ENCODE measurements around the gene EMC7. TPM values are rescaled to one million over a fixed set of nuclear protein-coding genes. Genes with fewer than 3 reads are reported as not detected.

EMC7 gene
- total RNA-seq, 2 donors from 2014 or later: 27.4 to 27.8 TPM

DNA sequence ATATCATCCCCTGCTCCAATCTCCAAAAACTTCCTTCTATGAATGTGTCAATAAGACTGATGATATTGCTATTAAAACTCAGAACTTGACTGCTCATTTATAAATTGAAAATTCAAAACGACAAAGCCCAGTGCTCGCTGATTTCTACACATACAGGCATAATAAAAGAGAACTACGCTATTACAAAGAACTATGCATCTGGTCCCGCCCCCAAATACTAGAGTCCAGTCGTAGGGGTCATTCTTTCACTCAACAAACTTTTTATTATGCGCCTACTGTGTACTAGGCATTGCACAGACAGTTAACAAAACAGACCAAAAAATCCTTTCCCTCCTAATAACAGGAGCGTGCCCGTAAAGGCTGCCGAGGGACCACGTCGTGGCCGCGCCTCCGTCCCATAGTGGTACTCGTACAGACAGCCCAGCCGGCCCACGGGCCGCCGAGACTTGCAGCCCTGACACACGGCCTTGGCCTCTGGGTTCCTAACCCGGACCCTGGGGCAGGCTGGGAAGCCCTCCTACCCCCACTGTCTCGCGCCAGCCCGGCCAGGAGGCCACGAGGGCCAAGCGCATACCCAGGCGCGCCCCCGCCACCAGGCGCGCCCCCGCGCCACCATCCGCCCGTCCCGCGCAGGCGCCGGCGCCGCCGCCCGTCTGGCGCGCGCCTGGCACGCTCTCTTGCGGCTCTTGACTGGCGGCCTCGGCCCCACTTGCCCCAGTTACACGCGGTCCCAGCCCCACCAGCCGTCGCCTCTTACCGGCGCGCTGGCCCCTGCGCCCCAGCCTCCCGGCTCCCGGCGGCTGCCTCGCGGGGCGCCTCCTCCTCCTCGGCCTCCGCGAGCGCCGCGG is 63.4 kb downstream of the EMC7 start:
- TF ChIP-seq CTCF (IDR thresholded peaks at IDR 0.05): no peak
- peak; percentile 41 to 53 (median 45) for TF ChIP-seq POLR2A (IDR thresholded peaks at IDR 0.05)
- H3K36me3 ChIP-seq (replicated peaks in 1 of 2; ENCODE audit: insufficient read depth in 1 of 2, low read depth in 2 of 2): no peaks in the 10 kb centered on the region
- 1 to 2% methylated on average over 6 to 64 of the region's 70 CpGs for WGBS, 2 donors
- H3K4me1 ChIP-seq: peaks cover 10% of the 10 kb centered on the region
- H3K27ac ChIP-seq: peak overlapping the region; percentile 75 to 95 (median 88)
- DNase-seq (peak; percentile 76 to 87 (median 81)), ATAC-seq (peak; percentile 93)
- intact Hi-C loops (cut with DNase I): no loop called here
- no peaks in the 10 kb centered on the region for H3K27me3 ChIP-seq
- H3K4me3 ChIP-seq: peak overlapping the region; percentile 80 to 81
- H3K9me3 ChIP-seq: no peaks in the 10 kb centered on the region

Other genes starting within 250 kb of the EMC7 start
- gene CHRM5, start 133.4 kb downstream of the EMC7 start, total RNA-seq: not detected
- 10 to 100 TPM; 10.5 to 12.2 TPM for gene AVEN, start 62.7 kb downstream of the EMC7 start, total RNA-seq
- 1 to 10 TPM; 1.0 to 4.6 TPM for gene PGBD4, start 221 bp upstream of the EMC7 start, total RNA-seq
- 10 to 100 TPM; 45.8 to 50.3 TPM for gene KATNBL1, start 108.2 kb upstream of the EMC7 start, total RNA-seq
- gene EMC4, start 123.2 kb upstream of the EMC7 start, total RNA-seq: 10 to 100 TPM; 46.5 to 52.9 TPM
- gene SLC12A6, start 235.9 kb upstream of the EMC7 start, total RNA-seq: 10 to 100 TPM; 15.0 to 16.2 TPM
- 10 to 100 TPM; 25.7 to 32.4 TPM for gene NOP10, start 241.3 kb upstream of the EMC7 start, total RNA-seq
- gene NUTM1, start 241.5 kb upstream of the EMC7 start, total RNA-seq: not detected

Measured in body of pancreas (tissue), 4 donors.